Psoas muscle (tissue), 8 donors: ENCODE data around the gene ABCA9. TPM values are rescaled to one million over a fixed set of nuclear protein-coding genes. Genes with fewer than 3 reads are reported as not detected.

Experiments used
- ATAC-seq, 4 donors: fragments of 200-7000 bp; cut with Tn5 transposase; one replicate each; pipeline ENCODE4 v1.9.1; 2020; ENCODE audit warnings: moderate library complexity in 3 of 4, mild to moderate bottlenecking in 2 of 4
- DNase-seq, 2 donors: peaks; one replicate each; pipeline ENCODE4 v3.0.0-alpha.2; 2020
- H3K27ac ChIP-seq: fragments of 200-600 bp; one replicate; pipeline ENCODE4 v1.8.0; 2022
- H3K27me3 ChIP-seq, 3 donors: fragments of 200-600 bp in 1 of 3; one replicate each; pipeline versions ENCODE4 v1.6.1 to v1.8.0; 2013 to 2022; ENCODE audit warnings: low read length in 2 of 3, mild to moderate bottlenecking in 2 of 3, moderate library complexity in 1 of 3; ENCODE audit not compliant: insufficient read depth in 3 of 3
- H3K36me3 ChIP-seq, 2 donors: fragments of 200-600 bp in 1 of 2; one replicate each; pipeline versions ENCODE4 v1.6.1 to v1.8.0; 2013 to 2022; ENCODE audit warnings: low read depth in 1 of 2, mild to moderate bottlenecking in 1 of 2, moderate library complexity in 1 of 2; ENCODE audit not compliant: insufficient read depth in 1 of 2
- H3K4me1 ChIP-seq: fragments of 200-600 bp; one replicate; pipeline ENCODE4 v1.8.0; 2022
- H3K4me3 ChIP-seq: fragments of 200-600 bp; one replicate; pipeline ENCODE4 v1.8.0; 2022; ENCODE audit warnings: mild to moderate bottlenecking
- H3K9me3 ChIP-seq: fragments of 200-600 bp; one replicate; pipeline ENCODE4 v1.8.0; 2022
- CTCF ChIP-seq: fragments of 200-600 bp; IDR thresholded peaks from one replicate; pipeline ENCODE4 v1.8.0; 2022; ENCODE audit warnings: antibody characterized with exemption
- WGBS, 3 donors: extraction: QIAGEN DNeasy Blood & Tissue Kit; methylation state at CpG; one replicate each; pipeline versions ENCODE4 v1.1.6 to v1.1.7; 2013; 5-methylcytosine and 5-hydroxymethylcytosine counted together
- intact Hi-C, 2 donors: fragments of 100-400 bp; cut with DNase I; formaldehyde crosslinking; loops; one replicate each; pipeline versions ENCODE4 v1.11.0 to v1.14.2; 2022
- polyA plus RNA-seq, 3 donors: library from polyadenylated mRNA; stranded (reverse); fragments of 200-250 nt; gene quantifications; one replicate each; pipeline ENCODE4 v1.2.3, GENCODE V29; 2013
- total RNA-seq, 4 donors: library from RNA; stranded (reverse); fragmentation: NEBNext Ultra II Directional in 2 of 4; extraction: Animal tissue kit (Norgen Biotek cat#: 25700) in 2 of 4; gene quantifications; one replicate each; pipeline versions ENCODE4 v1.2.1 to v1.2.4, GENCODE V29; 2021 to 2023
- donor health status: healthy with polysubstance abuse.
- donor health status: DM: no; HTN: no; CAD: no; lungs with moderate emphysema.
- donor health status: Bipolar disorder and iron deficiency.
- donor health status: healthy.
- donor health status: DM: yes; HTN: yes; CAD: no.
- donor health status: DM: no; HTN: no; CAD: no.
- donor health status: DM: no; HTN: no; CAD: no.
- donor health status: DM: yes; HTN: yes; CAD: no.

The ABCA9 gene
- total and polyA plus RNA-seq, 7 donors, result 1.6 to 13.8 (median 4.2) TPM

GRCh38 chr17:69096541-69096940 is 35.8 kb upstream of the ABCA9 start:
- intact Hi-C loops, result no loop called here
- H3K36me3 ChIP-seq, result peaks cover 6 to 73% of the 10 kb centered on the region in 2 donors
- no peak overlapping the region for H3K27ac ChIP-seq
- no peak overlapping the region for H3K4me3 ChIP-seq
- TF ChIP-seq CTCF, result no peak
- no peaks in the 10 kb centered on the region for H3K4me1 ChIP-seq
- DNase-seq (no peak), ATAC-seq (no peak)
- no peaks in the 10 kb centered on the region for H3K27me3 ChIP-seq
- 79 to 90% (median 88%) methylated on average over 1 of the region's 1 CpG for WGBS, 3 donors
- H3K9me3 ChIP-seq, result no peaks in the 10 kb centered on the region

- intact Hi-C loops, result no loop called here
- 90 to 92% (median 92%) methylated on average over 2 of the region's 2 CpGs for WGBS, 3 donors
- TF ChIP-seq CTCF, result no peak
- Histone ChIP-seq H3K4me3 (no peak overlapping the region), H3K27me3 (no peaks in the 10 kb centered on the region), H3K4me1 (no peaks in the 10 kb centered on the region), H3K36me3 (peaks cover 6 to 70% of the 10 kb centered on the region in 2 donors), H3K27ac (no peak overlapping the region), H3K9me3 (no peaks in the 10 kb centered on the region)
- DNase-seq (no peak), ATAC-seq (no peak)
Measured at GRCh38 chr17:69093995-69094394, 33.3 kb upstream of the ABCA9 start.

- DNase-seq (no peak), ATAC-seq (no peak)
- Histone ChIP-seq H3K4me1 (no peaks in the 10 kb centered on the region), H3K27me3 (no peaks in the 10 kb centered on the region), H3K36me3 (peaks cover 6 to 76% of the 10 kb centered on the region in 2 donors), H3K4me3 (no peak overlapping the region), H3K27ac (no peak overlapping the region), H3K9me3 (no peaks in the 10 kb centered on the region)
- TF ChIP-seq CTCF, result no peak
- intact Hi-C loops, result no loop called here
- 73 to 78% (median 77%) methylated on average over 8 of the region's 8 CpGs for WGBS, 3 donors
Measured at GRCh38 chr17:69093279-69093789, 32.6 kb upstream of the ABCA9 start.

- H3K27me3 ChIP-seq, result no peaks in the 10 kb centered on the region
- no peak overlapping the region for H3K27ac ChIP-seq
- H3K4me3 ChIP-seq, result no peak overlapping the region
- peaks cover 3 to 82% of the 10 kb centered on the region in 2 donors for H3K36me3 ChIP-seq
- 58 to 80% (median 73%) methylated on average over 4 of the region's 4 CpGs for WGBS, 3 donors
- no peak for ATAC-seq
- intact Hi-C loops, result no loop called here
- H3K9me3 ChIP-seq, result no peaks in the 10 kb centered on the region
- no peak for TF ChIP-seq CTCF
- DNase-seq, result no peak
- H3K4me1 ChIP-seq, result no peaks in the 10 kb centered on the region
Measured at GRCh38 chr17:69090365-69090764, 29.6 kb upstream of the ABCA9 start.

GRCh38 chr17:69088643-69089200 is 28.0 kb upstream of the ABCA9 start:
- no peak overlapping the region for H3K27ac ChIP-seq
- H3K36me3 ChIP-seq, result peaks cover 0 to 82% of the 10 kb centered on the region in 2 donors
- no peaks in the 10 kb centered on the region for H3K4me1 ChIP-seq
- no peaks in the 10 kb centered on the region for H3K27me3 ChIP-seq
- intact Hi-C loops, result loop anchor here in 1 of 2 donors (10.0 kb wide), 1 partner anchor 64 kb away; no protein-coding TSS in a partner anchor
- ATAC-seq, result no peak
- DNase-seq, result no peak
- 75 to 82% (median 78%) methylated on average over 4 of the region's 4 CpGs for WGBS, 3 donors
- no peak for TF ChIP-seq CTCF
- H3K4me3 ChIP-seq, result no peak overlapping the region
- H3K9me3 ChIP-seq, result no peaks in the 10 kb centered on the region
